Right cardiac atrium (tissue), 5 donors: ENCODE measurements around the gene MAN1A1. TPM values are rescaled to one million over a fixed set of nuclear protein-coding genes. Genes with fewer than 3 reads are reported as not detected.
"Not testable (repeated sequence)": the region's sequence is repeated elsewhere in the genome, so short reads cannot be mapped to it uniquely, and the experiment has no call there.

Source experiments
- ATAC-seq, 2 donors: fragments of 200-7000 bp; cut with Tn5 transposase; one replicate each; pipeline versions ENCODE4 v1.8.0 to v1.9.1; 2020; ENCODE audit warnings: moderate library complexity in 2 of 2, mild to moderate bottlenecking in 1 of 2
- DNase-seq, 3 donors: peaks; one replicate each; pipeline ENCODE4 v3.0.0-alpha.2; 2020
- H3K27ac ChIP-seq: one replicate; pipeline ENCODE4 v1.5.1; 2013; ENCODE audit warnings: mild to moderate bottlenecking, low read length, control low read depth, moderate library complexity
- H3K27me3 ChIP-seq: one replicate; pipeline ENCODE4 v1.6.1; 2013; ENCODE audit not compliant: control insufficient read depth, insufficient read depth
- H3K4me1 ChIP-seq: one replicate; pipeline ENCODE4 v1.6.1; 2013; ENCODE audit warnings: low read length; ENCODE audit not compliant: control insufficient read depth, insufficient read depth
- H3K4me3 ChIP-seq: one replicate; pipeline ENCODE4 v1.5.1; 2013; ENCODE audit warnings: low read length, control low read depth
- H3K9me3 ChIP-seq: one replicate; pipeline ENCODE4 v1.6.1; 2013; ENCODE audit warnings: low read length; ENCODE audit not compliant: control insufficient read depth
- WGBS: extraction: QIAGEN DNeasy Blood & Tissue Kit; methylation state at CpG from one replicate; pipeline ENCODE4 v1.1.7; 2013; 5-methylcytosine and 5-hydroxymethylcytosine counted together
- intact Hi-C, 4 donors: fragments of 100-400 bp; cut with DNase I; formaldehyde crosslinking; loops; one replicate each; pipeline versions ENCODE4 v1.11.0 to v1.14.0; 2022 to 2023
- polyA plus RNA-seq: library from polyadenylated mRNA; stranded (reverse); fragments of 200-250 nt; gene quantifications from one replicate; pipeline ENCODE4 v1.2.3, GENCODE V29; 2013
- total RNA-seq, 4 donors: library from RNA; stranded (reverse); fragmentation: NEBNext Ultra II Directional; extraction: Animal tissue kit (Norgen Biotek cat#: 25700); gene quantifications; one replicate each; pipeline ENCODE4 v1.2.1, GENCODE V29; 2021
- donor health status: healthy with polysubstance abuse.
- donor health status: DM: no; HTN: yes; CAD: no.
- donor health status: DM: no; HTN: no; CAD: no.
- donor health status: DM: no; HTN: yes; CAD: no; lungs with severe emphysema.
- donor health status: DM: yes; HTN: yes; CAD: no.

MAN1A1 gene
- total and polyA plus RNA-seq, 5 donors, result 11.6 to 29.7 (median 20.3) TPM

DNA sequence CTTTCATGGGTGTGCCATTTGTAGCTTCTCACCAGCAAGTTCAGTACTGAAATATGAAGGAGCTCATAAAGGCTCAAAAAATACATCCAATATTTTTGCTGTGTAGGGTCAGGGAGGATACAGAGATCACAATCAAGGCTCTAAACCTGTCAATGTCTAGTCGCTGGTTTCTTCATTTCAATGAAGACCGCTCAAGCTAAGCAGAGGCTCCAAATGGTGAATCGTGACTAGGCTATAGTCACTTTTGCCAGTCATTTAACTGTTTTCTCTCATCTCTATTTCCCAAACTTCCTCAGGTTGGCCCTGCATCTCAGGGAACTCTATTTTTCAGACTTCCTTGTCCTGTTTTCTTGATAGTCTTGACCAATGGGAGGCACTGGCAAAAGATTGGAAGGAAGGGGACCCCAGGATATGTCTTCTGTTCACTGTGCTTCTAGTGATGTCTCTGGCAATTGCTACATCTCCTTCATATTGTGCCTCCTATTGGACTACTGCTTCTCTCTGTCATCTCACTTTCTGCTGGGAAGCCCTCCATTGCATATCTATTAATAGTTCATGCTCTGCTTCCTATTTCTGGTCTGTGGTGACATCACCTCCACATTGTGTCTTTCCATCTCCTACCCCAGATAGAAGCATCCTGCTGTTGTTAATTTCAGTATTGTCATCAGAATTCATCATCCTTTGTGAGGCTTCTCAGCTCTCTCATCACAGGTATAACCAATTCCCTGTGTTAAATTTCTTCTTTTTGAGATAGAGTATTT, 183.4 kb downstream of the MAN1A1 start:
- Histone ChIP-seq H3K27me3 (no peaks in the 10 kb centered on the region), H3K4me3 (no peak overlapping the region), H3K9me3 (no peaks in the 10 kb centered on the region), H3K27ac (no peak overlapping the region), H3K4me1 (peaks cover 1% of the 10 kb centered on the region)
- DNase-seq, result no peak
- intact Hi-C loops, result no loop called here
- WGBS, result 97% methylated on average over 3 of the region's 3 CpGs
- ATAC-seq, result no peak

DNA sequence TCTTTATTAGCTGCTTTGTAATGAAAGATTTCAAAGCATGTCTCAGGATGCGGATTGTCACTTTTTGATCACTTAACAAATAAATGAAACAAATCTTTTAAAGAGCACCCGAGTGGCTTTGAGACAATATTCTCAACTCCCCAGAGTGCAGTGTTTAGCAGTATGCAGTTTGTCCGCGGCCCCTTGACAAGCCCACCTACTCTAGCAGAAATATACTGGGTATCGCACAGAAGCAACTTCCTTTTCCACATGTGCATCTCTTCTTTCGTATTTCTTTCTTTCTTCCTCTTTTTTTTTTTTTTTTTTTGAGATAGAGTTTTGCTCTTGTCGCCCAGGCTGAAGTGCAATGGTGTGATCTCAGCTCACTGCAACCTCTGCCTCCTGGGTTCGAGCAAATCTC, 186.6 kb downstream of the MAN1A1 start:
- H3K27ac ChIP-seq, result no peak overlapping the region
- ATAC-seq (no peak), DNase-seq (no peak)
- intact Hi-C loops, result no loop called here
- no peaks in the 10 kb centered on the region for H3K27me3 ChIP-seq
- H3K4me1 ChIP-seq, result no peaks in the 10 kb centered on the region
- WGBS, result 55% methylated on average over 8 of the region's 8 CpGs
- no peak overlapping the region for H3K4me3 ChIP-seq
- no peaks in the 10 kb centered on the region for H3K9me3 ChIP-seq

DNA sequence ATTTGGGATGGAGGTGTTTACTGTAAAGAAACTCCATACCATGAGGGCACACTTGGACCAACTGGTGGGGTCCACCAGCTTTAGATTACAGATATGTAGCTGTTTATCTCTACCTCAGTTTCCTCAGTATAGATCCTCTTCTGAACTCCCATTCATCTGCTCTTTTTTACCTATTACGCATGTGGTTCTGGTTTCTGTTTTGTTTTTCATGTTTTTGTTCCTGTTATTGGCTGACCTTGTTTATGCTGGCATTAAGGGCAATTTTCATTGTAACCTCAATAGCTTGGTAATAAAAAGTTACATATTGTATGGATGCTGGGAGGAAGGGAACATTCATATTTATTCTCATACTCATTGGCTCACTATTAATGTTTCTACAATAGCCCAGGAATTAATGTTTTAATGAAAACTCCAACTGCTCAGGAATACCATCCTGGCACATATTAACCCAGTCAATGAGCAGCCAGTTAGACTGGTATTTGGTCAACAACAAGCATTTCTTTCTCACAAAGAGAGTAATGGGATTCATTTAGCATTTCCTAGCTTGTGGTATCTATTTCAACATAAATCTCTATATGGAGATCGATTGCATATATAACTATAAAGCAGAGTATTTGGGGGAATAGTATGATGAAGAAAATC, 187.3 kb downstream of the MAN1A1 start:
- WGBS, result 71% methylated on average over 2 of the region's 2 CpGs
- ATAC-seq (no peak), DNase-seq (no peak)
- no peaks in the 10 kb centered on the region for H3K4me1 ChIP-seq
- H3K9me3 ChIP-seq, result no peaks in the 10 kb centered on the region
- intact Hi-C loops, result no loop called here
- no peak overlapping the region for H3K27ac ChIP-seq
- H3K4me3 ChIP-seq, result no peak overlapping the region
- no peaks in the 10 kb centered on the region for H3K27me3 ChIP-seq

DNA sequence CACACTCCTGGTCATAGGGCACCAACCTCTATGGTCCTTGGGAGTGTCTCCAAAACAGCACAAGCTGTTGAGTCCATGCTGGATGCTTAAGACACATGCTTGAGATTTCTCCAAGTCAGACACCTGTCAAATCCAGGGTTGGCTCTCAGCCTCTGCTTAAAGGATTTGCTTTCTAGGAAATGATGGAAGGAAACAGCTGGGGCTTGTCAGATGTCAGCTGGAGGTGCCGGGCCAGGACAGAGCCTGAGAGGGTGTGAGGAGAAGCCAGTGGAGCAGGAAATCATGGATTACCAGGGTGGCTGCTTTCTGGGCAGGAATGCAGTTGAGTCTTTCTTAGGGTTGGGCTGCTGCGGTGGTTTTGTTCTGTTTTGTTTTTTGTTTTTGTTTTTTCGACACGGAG, 188.1 kb downstream of the MAN1A1 start:
- H3K4me1 ChIP-seq, result no peaks in the 10 kb centered on the region
- ATAC-seq, result no peak
- H3K9me3 ChIP-seq, result no peaks in the 10 kb centered on the region
- DNase-seq, result no peak
- H3K27ac ChIP-seq, result no peak overlapping the region
- H3K4me3 ChIP-seq, result no peak overlapping the region
- intact Hi-C loops, result no loop called here
- no peaks in the 10 kb centered on the region for H3K27me3 ChIP-seq
- WGBS, result 72% methylated on average over 4 of the region's 4 CpGs

DNA sequence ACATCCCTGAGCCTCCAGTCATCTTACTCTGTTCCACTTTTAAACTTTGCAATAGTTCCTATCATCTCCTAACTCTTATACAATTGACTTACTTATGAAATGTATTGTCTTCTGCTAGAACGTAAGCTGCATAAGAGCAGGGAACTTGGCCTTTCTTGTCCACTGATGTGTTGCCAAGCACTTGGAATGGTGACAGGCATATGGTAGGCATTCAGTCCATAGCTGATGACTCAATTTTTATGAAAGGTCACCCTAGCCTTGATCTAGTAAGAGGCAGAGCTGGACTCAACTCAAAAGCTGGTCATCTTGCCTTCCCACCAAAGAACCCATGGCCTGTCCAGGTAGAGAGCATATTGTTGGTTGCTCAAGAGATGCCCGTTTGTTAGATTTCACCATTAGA, 188.7 kb downstream of the MAN1A1 start:
- Histone ChIP-seq H3K27ac (no peak overlapping the region), H3K27me3 (no peaks in the 10 kb centered on the region), H3K9me3 (no peaks in the 10 kb centered on the region), H3K4me1 (no peaks in the 10 kb centered on the region), H3K4me3 (no peak overlapping the region)
- no peak for ATAC-seq
- DNase-seq, result no peak
- 84% methylated on average over 2 of the region's 2 CpGs for WGBS
- intact Hi-C loops, result no loop called here

DNA sequence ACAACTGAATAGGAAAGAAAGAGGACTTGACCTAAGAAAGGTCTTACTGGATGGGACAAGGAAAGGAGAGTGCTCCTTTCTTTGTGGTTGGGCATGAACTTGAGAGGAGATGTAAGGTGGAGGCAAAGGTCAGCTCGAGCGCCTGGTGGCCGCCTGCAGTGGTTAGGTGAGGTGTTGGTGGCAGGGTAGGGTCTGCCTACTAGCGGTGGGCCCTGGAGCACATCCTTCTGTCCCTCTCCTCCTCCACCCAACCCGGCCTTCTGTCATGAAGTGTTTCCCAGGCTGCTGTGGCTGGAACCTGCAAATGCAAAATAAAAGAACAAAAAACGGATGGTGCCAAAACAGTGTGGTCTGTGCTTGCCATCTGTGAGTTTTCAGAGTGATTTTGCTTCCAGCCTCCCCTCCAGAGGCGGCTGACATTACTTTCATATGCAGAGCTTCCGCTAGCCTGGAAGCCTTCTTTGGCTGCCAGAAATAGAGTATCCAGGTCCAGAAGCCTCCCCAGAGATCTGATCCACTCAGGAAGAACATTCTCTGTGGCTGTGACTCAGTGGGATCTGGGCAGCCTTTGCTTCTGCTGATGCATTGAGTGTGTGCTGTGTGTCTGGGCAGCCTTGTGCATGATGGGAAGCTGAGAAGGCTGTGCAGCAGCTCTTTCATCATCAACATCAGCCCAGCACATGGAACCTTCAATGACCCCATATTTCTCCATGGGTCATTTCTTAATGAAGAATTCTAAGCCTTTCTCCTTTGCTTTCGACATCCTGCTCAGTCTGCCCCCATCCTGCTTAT, 191.3 kb downstream of the MAN1A1 start:
- H3K4me1 ChIP-seq, result no peaks in the 10 kb centered on the region
- no peaks in the 10 kb centered on the region for H3K9me3 ChIP-seq
- intact Hi-C loops, result no loop called here
- no peaks in the 10 kb centered on the region for H3K27me3 ChIP-seq
- DNase-seq (peak; percentile 66 to 75 (median 69)), ATAC-seq (peak; percentile 81 to 92)
- no peak overlapping the region for H3K4me3 ChIP-seq
- 78% methylated on average over 9 of the region's 9 CpGs for WGBS
- H3K27ac ChIP-seq, result no peak overlapping the region

DNA sequence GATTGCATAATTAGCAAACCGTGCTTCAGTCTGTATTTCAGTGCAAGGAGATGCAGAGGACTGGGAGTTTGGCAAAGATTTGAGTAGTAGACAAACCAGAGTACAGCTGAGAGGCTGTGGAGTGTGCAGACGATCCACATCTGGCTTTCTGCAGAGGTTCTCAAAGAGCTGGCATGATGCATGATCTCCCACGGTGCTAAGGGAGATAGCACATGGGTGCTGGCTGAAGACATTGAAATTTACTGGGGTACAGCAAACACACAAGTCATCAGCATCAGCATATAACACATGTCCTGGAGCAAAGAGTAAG, 192.1 kb downstream of the MAN1A1 start:
- intact Hi-C loops, result no loop called here
- peak in 1 of 2 donors; percentile 13 for ATAC-seq
- no peaks in the 10 kb centered on the region for H3K4me1 ChIP-seq

DNA sequence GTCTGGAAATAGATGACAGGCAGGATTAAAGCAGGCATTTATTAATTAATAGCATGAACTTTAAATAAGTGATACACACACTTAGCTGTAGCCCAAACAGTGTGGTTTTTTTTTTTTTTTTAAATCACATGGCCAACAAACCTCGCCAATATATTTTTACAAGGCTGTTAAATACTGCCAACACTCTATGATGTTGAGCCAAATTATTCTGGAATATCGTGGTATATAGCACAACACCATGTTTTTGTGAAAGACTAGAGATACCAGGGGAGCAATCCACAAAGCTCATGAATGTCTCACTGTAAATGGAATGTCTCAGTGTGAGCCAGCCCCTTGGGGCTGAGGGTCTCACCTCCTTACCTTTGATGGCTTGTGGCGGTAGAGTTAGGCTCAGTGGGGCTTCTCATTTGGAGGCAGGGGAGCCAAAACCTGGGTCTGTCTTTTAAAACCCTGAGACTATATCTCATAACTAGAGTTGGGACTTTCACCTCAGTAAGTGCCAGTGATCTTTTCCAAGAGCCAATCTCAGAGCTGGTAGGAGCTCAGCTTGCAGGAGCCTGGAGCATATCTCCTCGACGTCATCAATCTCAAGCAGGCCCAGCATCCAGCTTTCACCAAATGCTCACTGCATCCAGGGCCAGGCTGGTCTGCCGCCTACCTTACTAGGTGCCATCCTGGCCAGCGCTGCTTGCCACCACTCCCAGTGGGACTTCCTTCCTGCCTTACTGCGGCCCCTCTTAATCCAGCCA, 192.6 kb downstream of the MAN1A1 start:
- no peaks in the 10 kb centered on the region for H3K27me3 ChIP-seq
- ATAC-seq (peak; percentile 49 to 59), DNase-seq (peak in 2 of 3 donors; percentile 60 to 64)
- 49% methylated on average over 8 of the region's 8 CpGs for WGBS
- no peaks in the 10 kb centered on the region for H3K9me3 ChIP-seq
- no peak overlapping the region for H3K27ac ChIP-seq
- intact Hi-C loops, result no loop called here
- H3K4me1 ChIP-seq, result no peaks in the 10 kb centered on the region
- H3K4me3 ChIP-seq, result no peak overlapping the region

More for the DNA sequence above, 192.1 kb downstream of the MAN1A1 start:
- Histone ChIP-seq H3K27me3 (no peaks in the 10 kb centered on the region), H3K9me3 (no peaks in the 10 kb centered on the region), H3K27ac (no peak overlapping the region), H3K4me3 (no peak overlapping the region)
- 49% methylated on average over 3 of the region's 3 CpGs for WGBS
- DNase-seq, result no peak

DNA sequence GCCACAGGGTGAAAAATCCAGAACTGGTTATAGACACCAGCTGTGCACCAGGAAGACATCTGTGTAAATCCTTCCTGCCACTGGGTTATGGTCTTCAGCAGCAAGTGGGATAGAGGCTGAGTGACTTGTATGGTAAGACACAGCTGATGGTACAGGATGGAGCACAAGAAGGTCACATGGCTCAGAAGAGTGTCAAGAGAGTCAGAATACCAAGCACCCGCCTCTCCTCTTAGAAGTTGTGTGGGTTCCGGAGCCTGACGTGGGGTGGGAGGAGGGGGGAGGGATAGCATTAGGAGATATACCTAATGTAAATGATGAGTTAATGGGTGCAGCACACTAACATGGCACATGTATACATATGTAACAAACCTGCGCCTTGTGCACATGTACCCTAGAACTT, 193.5 kb downstream of the MAN1A1 start:
- 94% methylated on average over 4 of the region's 4 CpGs for WGBS
- ATAC-seq, H3K27ac ChIP-seq, DNase-seq, H3K4me3 ChIP-seq, H3K4me1 ChIP-seq, H3K27me3 ChIP-seq, H3K9me3 ChIP-seq, intact Hi-C loops: not testable (repeated sequence)

DNA sequence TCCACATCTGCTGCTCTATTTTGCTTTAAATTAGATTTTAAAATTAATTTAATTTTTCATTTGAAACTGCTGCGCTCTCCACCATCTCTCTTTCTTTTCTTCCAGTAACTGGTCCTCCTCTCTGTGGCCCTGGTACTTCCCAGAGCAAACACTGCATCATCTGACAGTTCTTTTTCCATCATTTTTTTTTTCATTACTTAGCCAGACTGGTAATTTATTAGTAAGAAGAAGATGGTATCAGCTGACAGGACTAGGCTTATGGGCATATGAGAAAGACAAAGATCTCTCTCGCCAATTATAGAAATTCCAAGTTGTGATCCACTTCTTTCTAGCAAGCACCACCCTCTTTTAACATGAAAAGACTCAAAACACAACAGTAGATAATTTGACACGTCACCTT, 197.4 kb downstream of the MAN1A1 start:
- no peak for DNase-seq
- no peak for ATAC-seq
- WGBS, result 79% methylated on average over 3 of the region's 3 CpGs
- H3K9me3 ChIP-seq, result no peaks in the 10 kb centered on the region
- H3K27ac ChIP-seq, result no peak overlapping the region
- intact Hi-C loops, result no loop called here
- peaks cover 7% of the 10 kb centered on the region for H3K4me1 ChIP-seq
- no peak overlapping the region for H3K4me3 ChIP-seq
- no peaks in the 10 kb centered on the region for H3K27me3 ChIP-seq
